HG03097 (cell line): ENCODE measurements around the gene ANKMY1.
"Not testable (repeated sequence)": the region's sequence is repeated elsewhere in the genome, so short reads cannot be mapped to it uniquely, and the experiment has no call there.

ENCODE experiments used
- ATAC-seq: cut with Tn5 transposase; IDR thresholded peaks from one replicate; pipeline ENCODE4 v1.9.1; 2021; ENCODE audit not compliant: unreplicated experiment, low FRiP score

The ANKMY1 gene

DNA sequence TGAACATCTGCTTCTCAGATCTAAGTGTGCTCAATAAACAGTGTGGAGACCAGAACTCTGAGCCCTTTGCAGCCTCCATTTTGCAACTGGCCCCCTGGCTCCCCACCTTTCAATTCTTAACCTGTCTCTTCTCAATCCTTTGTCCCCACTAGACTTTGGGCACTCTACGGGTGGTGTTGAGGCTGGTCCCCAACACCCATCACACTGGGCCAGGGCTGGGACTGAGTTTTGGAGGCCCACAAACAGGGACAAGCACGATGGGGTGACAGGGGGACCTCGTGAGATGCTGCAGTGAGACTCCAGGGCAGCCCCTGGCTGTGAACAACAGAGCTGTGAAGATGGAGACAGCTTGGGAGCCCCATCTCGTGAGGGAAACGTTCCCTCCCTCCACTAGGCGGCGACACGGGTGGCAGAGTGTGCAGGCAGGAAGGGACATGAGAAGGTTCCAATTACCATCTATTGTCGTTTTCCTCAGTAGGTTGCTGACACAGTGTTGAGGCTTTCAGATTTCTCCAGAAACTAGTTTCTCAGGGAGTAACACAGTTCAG, 1.2 kb downstream of the ANKMY1 start:
- ATAC-seq = no peak

DNA sequence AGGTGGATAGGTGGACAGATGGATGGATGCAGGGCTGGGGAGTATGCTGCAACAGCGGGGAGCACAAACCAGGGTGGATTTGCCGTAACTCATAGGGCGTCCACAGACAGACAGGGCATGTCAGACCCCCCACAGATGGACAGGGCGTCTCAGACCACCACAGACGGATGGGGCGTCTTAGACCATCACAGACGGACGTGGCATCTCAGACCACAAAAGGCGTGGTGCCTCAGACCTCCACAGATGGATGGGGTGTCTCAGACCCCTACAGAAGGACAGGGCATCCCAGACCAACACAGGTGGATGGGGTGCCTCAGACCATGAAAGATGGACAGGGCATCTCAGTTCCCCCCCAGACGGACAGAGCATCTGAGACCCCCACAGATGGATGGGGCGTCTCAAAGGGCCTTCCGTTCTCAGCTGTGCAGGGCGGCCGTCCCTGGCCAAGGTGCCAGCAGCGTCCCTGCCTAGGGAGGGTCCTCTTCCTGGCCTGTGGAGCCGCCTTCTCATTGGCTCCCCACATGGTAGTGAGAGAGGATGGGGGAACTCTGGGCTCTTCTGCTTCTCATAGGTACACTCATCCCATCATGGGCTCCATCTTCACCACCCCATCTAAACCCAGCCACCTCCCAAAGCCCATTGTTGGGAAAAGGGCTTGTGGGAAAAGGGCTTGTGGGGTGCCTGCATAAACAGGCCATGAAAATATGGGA, 2.1 kb downstream of the ANKMY1 start:
- no peak for ATAC-seq

GRCh38 chr2:240554767-240555493, 2.9 kb downstream of the ANKMY1 start:
- ATAC-seq = no peak

DNA sequence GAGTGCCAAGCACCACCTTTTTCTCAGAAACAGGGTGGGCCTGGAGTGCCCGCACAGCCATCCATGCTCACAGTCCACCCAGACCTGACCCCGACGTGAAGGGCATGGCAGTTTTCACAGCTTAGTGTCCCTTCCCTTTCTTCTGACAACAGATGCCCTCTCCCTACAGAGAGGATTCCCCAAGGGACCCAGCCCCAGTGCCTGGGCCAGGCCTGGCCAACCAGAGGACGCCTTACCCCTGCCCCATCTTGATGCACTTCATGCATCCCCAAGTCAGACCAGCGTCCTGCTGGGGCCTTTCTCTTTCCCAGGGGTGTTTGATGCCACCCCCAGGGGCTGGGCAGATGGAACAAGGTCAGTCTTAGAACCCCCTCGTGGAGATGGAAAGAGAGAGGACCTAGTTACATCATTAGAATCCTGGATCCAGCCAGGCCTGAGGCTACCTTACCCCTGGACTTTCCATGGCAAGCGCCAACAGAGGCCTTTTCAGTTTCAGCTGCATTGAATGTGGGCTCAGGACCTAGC, 3.8 kb downstream of the ANKMY1 start:
- ATAC-seq = no peak

DNA sequence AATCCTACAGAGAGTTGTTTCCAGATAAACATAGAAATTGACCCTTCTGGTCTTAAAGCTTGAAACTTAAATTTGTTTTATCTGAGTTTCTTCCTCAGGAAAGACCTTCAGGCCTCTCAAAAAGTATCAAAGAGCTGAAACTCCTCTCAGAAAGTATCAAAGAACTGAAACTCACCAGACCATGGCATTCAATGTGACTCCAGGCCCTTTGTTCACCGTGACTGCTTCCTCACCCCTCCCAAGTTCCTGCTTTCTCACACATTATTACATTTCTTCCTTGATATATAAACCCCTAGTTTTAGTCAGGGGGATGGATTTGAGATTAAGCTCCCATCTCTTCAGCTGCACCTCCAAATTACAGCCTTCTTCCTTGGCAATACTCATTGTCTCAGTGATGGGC, 6.0 kb downstream of the ANKMY1 start:
- ATAC-seq = no peak

DNA sequence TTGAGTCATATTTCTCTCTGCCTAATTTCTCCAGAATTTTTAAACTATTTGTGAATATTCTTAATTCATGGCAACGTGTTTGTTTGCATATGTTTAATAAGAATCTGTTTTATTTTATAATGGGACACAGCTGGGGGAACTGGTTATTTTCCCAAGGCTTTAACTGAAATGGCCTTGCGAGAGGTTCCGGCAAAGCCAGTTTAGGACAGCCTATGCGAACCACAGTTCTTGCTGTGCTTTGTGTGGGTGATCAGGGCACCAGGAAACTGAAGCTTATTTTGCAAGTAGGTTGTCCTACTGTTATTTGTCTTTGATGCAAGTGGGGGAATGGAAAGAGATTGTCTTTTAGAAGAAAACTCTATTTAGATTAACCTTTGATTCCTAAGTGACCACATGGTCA, 6.5 kb downstream of the ANKMY1 start:
- ATAC-seq = no peak

DNA sequence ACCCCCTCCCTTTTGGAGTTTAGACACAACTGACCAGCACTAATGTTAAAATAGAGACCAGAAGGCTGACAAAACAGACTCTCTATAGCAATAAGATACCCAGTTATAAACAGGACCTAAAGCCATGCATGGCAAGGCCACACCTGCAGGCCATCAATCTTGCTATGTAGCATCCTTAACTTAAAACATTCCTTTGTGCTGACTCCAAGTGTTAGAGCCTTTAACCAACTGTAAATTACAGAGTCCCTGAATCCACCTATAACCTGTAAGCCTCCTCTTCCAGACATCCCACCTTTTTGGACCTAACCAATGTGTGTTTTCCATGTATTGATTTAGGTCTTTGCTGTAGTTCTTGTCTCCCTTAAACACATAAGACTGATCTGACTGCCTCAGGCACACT, 17.9 kb downstream of the ANKMY1 start:
- ATAC-seq = no peak

DNA sequence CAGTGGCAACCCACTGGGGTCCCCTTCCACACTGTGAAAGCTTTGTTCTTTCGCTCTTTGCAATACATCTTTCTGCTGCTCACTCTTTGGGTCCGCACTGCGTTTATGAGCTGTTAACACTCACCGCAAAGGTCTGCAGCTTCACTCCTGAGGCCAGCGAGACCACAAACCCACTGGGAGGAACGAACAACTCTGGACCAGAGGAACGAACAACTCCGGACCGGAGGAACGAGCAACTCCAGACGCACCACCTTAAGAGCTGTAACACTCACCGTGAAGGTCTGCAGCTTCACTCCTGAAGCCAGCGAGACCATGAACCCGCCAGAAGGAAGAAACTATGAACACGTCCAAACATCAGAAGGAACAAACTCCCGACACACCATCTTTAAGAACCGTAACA, 18.7 kb downstream of the ANKMY1 start:
- ATAC-seq = not testable (repeated sequence)

GRCh38 chr2:240538031-240538780, 19.6 kb downstream of the ANKMY1 start:
- ATAC-seq = no peak

GRCh38 chr2:240532031-240532775, 25.6 kb downstream of the ANKMY1 start:
- no peak for ATAC-seq

DNA sequence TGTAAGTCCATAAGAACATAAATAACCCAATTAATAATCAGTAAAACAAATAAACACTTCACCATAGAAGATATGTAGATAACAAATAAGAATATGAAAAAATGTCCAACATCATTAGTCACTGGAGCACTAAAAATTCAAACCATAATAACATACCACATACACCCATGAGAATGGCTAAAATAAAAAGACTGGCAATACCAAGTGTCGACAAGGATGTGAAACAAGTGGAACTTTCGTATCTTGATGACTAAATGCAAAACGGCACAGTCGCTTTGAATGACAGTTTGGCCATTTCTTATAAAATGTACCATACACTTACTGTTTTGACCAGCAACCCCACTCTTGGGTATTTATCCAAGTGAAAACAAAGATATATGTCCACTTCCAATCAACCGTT, 26.8 kb downstream of the ANKMY1 start:
- no peak for ATAC-seq

DNA sequence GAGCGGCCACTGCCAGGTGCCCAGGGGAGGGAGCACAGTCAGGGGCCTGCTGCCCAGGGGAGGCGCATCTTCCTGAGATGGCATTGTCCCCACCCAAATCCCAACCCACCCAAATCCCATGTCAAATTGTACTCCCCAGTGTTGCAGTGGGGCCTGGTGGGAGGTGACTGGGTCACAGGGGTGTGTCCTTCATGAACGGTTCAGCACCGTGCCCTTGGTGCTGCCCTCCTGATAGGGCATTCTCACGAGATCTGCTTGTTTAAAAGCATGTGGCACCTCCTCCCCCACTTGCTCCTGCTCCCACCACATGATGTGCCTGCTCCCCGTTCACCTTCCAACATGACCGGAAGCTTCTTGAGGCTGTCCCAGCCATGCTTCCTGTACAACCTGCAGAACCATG, 27.6 kb downstream of the ANKMY1 start:
- ATAC-seq = no peak

- ATAC-seq = no peak
Observed at GRCh38 chr2:240529344-240529999, 28.3 kb downstream of the ANKMY1 start.

- no peak for ATAC-seq
Observed at GRCh38 chr2:240528406-240529040, 29.3 kb downstream of the ANKMY1 start.

DNA sequence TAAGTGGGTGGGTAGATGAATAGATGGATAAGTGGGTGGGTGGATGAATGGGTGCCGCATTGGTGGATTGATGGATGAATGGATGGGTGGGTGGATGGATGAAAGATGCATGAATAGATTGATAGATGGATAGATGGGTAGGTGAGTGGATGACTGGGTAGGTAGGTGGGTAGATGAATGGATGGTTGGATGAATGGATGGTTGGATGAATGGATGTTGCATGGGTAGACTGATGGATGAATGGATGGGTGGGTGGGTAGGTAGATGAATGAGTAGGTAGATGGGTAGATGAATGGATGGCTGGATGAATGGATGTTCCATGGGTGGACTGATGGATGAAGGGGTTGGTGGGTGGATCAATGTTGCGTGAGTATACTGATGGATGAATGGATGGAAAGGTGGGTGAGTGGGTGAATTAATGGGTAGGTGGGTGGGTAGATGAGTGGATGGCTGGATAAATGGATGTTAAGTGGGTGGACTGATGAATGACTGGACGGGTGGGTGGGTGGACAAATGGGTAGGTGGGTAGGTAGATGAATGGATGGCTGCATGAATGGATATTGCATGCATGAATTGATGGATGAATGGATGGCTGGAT, 30.5 kb downstream of the ANKMY1 start:
- no peak for ATAC-seq

DNA sequence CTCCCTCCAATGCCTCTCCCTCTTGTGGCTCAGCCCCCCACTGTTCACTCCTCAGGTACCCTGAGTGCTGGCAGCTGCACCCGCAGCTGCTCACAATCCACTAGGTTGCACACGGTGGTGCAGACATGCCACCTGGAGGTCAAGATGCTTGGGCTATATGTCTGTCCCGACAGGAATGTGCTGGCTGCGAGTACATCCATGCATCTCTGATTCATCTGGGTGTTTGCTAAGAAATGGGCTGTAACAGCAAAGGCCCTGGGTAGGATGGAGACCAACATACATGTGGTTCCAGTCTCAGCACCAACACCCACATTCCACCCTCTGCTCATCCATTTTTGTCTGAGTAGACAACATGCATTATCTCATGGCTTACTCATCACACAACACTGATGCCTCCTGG, 31.3 kb downstream of the ANKMY1 start:
- no peak for ATAC-seq

- no peak for ATAC-seq
Observed at GRCh38 chr2:240525802-240526201, 32.0 kb downstream of the ANKMY1 start.

- ATAC-seq = no peak
Observed at GRCh38 chr2:240524963-240525718, 32.6 kb downstream of the ANKMY1 start.
